ENCODE results near the gene FSTL1. TPM values are rescaled to one million over a fixed set of nuclear protein-coding genes. Genes with fewer than 3 reads are reported as not detected.

The FSTL1 gene
- total and polyA plus RNA-seq, 2 experiments from 2014 or later = 142 to 353 TPM

DNA sequence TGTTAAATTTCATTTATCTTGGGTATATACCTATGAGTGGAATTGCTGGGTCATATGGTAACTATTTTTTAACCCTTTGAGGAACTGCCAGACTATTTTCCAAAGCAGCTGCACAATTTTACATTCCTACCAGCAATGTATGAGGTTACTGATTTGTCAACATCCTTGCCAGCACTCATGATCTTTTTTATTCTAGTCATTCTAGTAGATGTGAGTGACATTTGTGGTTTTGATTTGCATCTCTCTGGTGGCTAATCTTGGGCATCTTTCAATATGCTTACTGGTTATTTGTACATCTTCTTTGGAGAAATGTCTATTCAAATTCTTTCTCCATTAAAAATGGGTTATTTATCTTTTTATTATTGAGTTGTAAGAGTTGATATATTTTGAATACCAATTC is 80.3 kb downstream of the FSTL1 start:
- no peak overlapping the region for H3K27ac ChIP-seq
- no peaks in the 10 kb centered on the region for H3K27me3 ChIP-seq
- H3K36me3 ChIP-seq = no peaks in the 10 kb centered on the region
- TF ChIP-seq, protein P1, sequence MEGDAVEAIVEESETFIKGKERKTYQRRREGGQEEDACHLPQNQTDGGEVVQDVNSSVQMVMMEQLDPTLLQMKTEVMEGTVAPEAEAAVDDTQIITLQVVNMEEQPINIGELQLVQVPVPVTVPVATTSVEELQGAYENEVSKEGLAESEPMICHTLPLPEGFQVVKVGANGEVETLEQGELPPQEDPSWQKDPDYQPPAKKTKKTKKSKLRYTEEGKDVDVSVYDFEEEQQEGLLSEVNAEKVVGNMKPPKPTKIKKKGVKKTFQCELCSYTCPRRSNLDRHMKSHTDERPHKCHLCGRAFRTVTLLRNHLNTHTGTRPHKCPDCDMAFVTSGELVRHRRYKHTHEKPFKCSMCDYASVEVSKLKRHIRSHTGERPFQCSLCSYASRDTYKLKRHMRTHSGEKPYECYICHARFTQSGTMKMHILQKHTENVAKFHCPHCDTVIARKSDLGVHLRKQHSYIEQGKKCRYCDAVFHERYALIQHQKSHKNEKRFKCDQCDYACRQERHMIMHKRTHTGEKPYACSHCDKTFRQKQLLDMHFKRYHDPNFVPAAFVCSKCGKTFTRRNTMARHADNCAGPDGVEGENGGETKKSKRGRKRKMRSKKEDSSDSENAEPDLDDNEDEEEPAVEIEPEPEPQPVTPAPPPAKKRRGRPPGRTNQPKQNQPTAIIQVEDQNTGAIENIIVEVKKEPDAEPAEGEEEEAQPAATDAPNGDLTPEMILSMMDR (IDR thresholded peaks at IDR 0.05; ENCODE audit: low read depth, low read length) = no peak
- no peaks in the 10 kb centered on the region for H3K9me3 ChIP-seq (ENCODE audit: low read depth)
- no peaks in the 10 kb centered on the region for H3K4me1 ChIP-seq (ENCODE audit: low read depth)
- no peak overlapping the region for H3K4me3 ChIP-seq
- DNase-seq (ENCODE audit: low read depth in 1 of 2, low spot score in 1 of 2) = no peak

DNA sequence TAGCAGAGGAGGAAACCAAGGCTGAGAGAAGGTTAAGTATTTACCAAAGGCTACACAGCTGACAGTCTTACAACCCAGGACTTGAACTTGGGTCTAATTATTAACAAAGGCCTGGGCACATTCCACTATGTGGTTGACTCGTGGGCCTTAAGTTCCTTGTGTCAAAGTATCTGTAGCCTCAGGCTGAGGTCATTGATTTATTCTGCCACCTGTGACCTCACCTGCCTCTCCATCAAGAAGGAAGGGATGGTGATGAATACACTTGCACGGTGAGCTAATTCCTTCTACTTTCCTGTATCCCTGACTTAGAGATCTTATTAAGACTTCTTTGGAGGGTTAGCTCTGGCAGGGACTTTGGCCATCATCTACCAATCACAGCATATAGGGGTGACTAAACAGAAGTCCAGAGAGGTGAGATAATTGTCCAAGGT is 81.7 kb downstream of the FSTL1 start:
- DNase-seq (ENCODE audit: low read depth in 1 of 2, low spot score in 1 of 2) = no peak
- Histone ChIP-seq H3K4me1 (ENCODE audit: low read depth) (no peaks in the 10 kb centered on the region), H3K4me3 (no peak overlapping the region), H3K27ac (no peak overlapping the region), H3K27me3 (no peaks in the 10 kb centered on the region), H3K36me3 (no peaks in the 10 kb centered on the region), H3K9me3 (ENCODE audit: low read depth) (no peaks in the 10 kb centered on the region)
- TF ChIP-seq, protein P1 (IDR thresholded peaks at IDR 0.05; ENCODE audit: low read depth, low read length) = no peak

DNA sequence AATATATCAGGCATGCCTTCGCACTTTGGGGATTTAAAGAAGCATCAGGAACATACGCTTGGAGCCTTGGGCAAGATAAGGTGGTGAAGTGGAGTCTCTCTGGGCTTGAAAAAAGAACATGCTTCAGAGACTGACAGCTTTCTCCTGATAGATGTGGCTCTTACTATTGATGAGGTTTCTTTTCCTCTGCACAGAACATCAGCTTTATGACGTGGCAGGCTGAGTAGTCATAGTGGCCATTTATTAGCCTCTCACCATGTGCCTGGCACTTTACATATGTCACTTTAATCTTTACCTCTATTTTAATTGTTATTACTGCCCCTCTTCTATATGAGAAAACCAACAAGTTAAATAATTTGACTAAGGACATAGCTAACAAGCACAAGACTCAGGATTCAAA is 82.6 kb downstream of the FSTL1 start:
- Histone ChIP-seq H3K27ac (no peak overlapping the region), H3K9me3 (ENCODE audit: low read depth) (no peaks in the 10 kb centered on the region), H3K4me1 (ENCODE audit: low read depth) (no peaks in the 10 kb centered on the region), H3K4me3 (no peak overlapping the region), H3K27me3 (no peaks in the 10 kb centered on the region), H3K36me3 (no peaks in the 10 kb centered on the region)
- TF ChIP-seq, protein P1 (IDR thresholded peaks at IDR 0.05; ENCODE audit: low read depth, low read length) = no peak
- DNase-seq (ENCODE audit: low read depth in 1 of 2, low spot score in 1 of 2) = no peak

DNA sequence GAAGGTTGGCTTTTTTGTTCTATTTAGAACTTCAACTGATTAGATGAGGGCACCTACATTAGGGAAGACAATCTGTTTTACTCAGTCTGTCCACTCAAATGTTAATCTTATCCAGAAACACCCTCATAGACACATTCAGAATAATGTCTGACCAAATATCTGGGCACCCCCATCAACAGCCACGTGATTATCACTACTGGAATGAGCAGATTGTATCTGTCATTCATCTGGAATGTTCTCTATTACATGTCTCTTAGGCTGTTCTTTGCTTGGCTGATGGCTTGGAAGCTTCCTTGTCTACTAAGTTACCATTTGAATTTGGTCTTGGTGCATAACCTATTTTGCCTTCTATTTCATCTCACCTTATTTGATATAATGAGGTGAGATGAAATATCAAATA is 86.0 kb downstream of the FSTL1 start:
- Histone ChIP-seq H3K4me3 (no peak overlapping the region), H3K4me1 (ENCODE audit: low read depth) (no peaks in the 10 kb centered on the region), H3K27me3 (no peaks in the 10 kb centered on the region), H3K9me3 (ENCODE audit: low read depth) (no peaks in the 10 kb centered on the region), H3K36me3 (no peaks in the 10 kb centered on the region), H3K27ac (no peak overlapping the region)
- TF ChIP-seq, protein P1 (IDR thresholded peaks at IDR 0.05; ENCODE audit: low read depth, low read length) = no peak
- peak in 1 of 2 donors; percentile 15 for DNase-seq (ENCODE audit: low read depth in 1 of 2, low spot score in 1 of 2)

DNA sequence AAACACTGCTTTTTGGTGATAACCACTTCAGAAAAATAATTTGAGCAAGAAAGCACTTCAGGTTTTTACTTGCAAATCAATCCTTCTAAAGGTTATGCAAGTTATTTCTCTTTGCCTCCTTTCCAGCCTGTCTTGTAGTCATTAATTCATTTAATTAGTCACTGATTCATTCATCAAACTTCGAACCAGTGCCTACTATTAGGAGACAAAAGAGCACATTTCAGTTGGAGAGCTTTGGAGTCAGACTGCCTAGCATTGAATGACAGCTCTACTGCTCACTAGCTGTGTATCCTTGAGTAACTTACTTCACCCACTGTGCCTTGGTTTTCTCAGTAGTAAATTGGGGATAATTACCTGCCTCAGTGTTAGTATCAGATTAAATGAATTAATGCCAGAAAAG is 86.7 kb downstream of the FSTL1 start:
- no peak overlapping the region for H3K27ac ChIP-seq
- no peak for DNase-seq (ENCODE audit: low read depth in 1 of 2, low spot score in 1 of 2)
- no peaks in the 10 kb centered on the region for H3K4me1 ChIP-seq (ENCODE audit: low read depth)
- TF ChIP-seq, protein P1 (IDR thresholded peaks at IDR 0.05; ENCODE audit: low read depth, low read length) = no peak
- no peak overlapping the region for H3K4me3 ChIP-seq
- no peaks in the 10 kb centered on the region for H3K36me3 ChIP-seq
- no peaks in the 10 kb centered on the region for H3K27me3 ChIP-seq
- no peaks in the 10 kb centered on the region for H3K9me3 ChIP-seq (ENCODE audit: low read depth)

DNA sequence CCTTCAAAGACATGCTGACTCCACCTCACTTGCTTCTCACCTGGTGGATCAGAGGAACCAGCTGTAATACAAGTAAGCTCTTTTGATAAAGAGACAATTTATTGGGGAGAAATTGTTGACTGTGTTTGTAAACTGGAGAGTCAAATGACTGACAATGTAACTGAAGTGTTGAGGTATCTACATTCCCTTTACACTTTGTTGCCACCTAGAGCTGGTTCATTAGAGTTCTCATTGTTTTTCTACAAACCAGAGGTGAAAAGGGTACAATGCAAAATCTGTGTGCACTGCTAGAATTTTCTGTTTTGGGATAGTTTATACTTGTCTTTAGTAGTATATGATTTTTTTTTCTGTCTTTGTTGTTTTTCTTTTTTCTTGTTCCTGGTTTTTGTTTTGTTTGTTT is 93.0 kb downstream of the FSTL1 start:
- no peak for DNase-seq (ENCODE audit: low read depth in 1 of 2, low spot score in 1 of 2)
- Histone ChIP-seq H3K27ac (no peak overlapping the region), H3K9me3 (ENCODE audit: low read depth) (no peaks in the 10 kb centered on the region), H3K4me3 (no peak overlapping the region), H3K27me3 (no peaks in the 10 kb centered on the region), H3K4me1 (ENCODE audit: low read depth) (no peaks in the 10 kb centered on the region), H3K36me3 (no peaks in the 10 kb centered on the region)
- TF ChIP-seq, protein P1 (IDR thresholded peaks at IDR 0.05; ENCODE audit: low read depth, low read length) = no peak

Measured in cardiac muscle cell (in vitro differentiated cells and primary cell).